BLaER1 (cell line): ENCODE data around the gene PEPD.

ENCODE experiments used
- H3K27ac ChIP-seq: shearing (Covaris generic); formaldehyde crosslinking; 2 replicates; pipeline ENCODE4 v1.8.1; 2022
- H3K27me3 ChIP-seq: shearing (Covaris generic); formaldehyde crosslinking; 2 replicates; pipeline ENCODE4 v1.8.1; 2022
- H3K36me3 ChIP-seq: shearing (Covaris generic); formaldehyde crosslinking; 2 replicates; pipeline ENCODE4 v1.8.1; 2022
- H3K4me1 ChIP-seq: shearing (Covaris generic); formaldehyde crosslinking; 2 replicates; pipeline ENCODE4 v1.8.1; 2022
- H3K4me2 ChIP-seq: shearing (Covaris generic); formaldehyde crosslinking; 2 replicates; pipeline ENCODE4 v1.8.1; 2022
- H3K4me3 ChIP-seq: shearing (Covaris generic); formaldehyde crosslinking; 2 replicates; pipeline ENCODE4 v1.8.1; 2022
- H3K9ac ChIP-seq: shearing (Covaris generic); formaldehyde crosslinking; 2 replicates; pipeline ENCODE4 v1.8.1; 2022
- H3K9me3 ChIP-seq: shearing (Covaris generic); formaldehyde crosslinking; 2 replicates; pipeline ENCODE4 v1.8.1; 2022
- H4K20me1 ChIP-seq: shearing (Covaris generic); formaldehyde crosslinking; 2 replicates; pipeline ENCODE4 v1.8.1; 2022
- Cebpa-rat ChIP-seq: shearing (Covaris generic); IDR thresholded peaks from 2 replicates; pipeline ENCODE4 v1.8.1; 2022

PEPD gene

DNA sequence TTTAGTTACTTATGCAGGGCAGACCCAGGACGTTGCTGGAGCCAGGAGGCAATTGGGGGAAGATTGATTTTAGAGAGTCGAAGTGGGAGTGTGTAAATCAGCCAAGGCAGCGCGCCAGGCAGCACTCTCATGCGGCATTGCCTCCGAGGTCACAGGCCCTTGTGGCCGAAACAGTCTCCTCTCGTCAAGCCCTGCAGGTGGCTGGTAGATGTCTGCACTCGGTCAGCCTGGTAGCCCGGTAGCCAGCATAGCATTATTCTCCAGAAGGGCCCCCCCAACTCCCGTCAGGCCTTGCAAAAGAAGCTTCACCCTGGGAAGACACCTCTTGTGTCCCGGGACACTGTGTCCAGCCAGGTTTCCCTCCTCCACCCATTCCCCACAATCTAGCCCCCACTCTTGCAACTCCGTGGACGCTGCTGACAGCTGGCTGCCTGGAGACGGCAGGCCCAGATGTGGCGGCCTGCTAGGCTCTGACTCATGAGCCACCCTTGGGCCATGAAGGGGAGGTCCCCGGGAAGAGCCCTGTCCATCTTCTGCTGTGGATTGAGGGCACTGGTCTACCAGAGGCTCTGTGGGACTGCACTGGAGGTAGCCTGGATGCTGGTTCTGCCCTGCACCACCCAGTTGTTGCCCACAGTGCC is 2.6 kb upstream of the PEPD start:
- no peaks in the 10 kb centered on the region for H3K36me3 ChIP-seq
- H3K4me1 ChIP-seq: peaks cover 22% of the 10 kb centered on the region
- peaks cover 3% of the 10 kb centered on the region; the same call in 1 of the 2 replicates for H4K20me1 ChIP-seq
- H3K9ac ChIP-seq: no peak overlapping the region
- no peaks in the 10 kb centered on the region for H3K9me3 ChIP-seq
- no peaks in the 10 kb centered on the region for H3K27me3 ChIP-seq
- H3K4me3 ChIP-seq: no peak overlapping the region
- no peak overlapping the region for H3K27ac ChIP-seq
- no peak for TF ChIP-seq Cebpa-rat
- H3K4me2 ChIP-seq: no peak overlapping the region

DNA sequence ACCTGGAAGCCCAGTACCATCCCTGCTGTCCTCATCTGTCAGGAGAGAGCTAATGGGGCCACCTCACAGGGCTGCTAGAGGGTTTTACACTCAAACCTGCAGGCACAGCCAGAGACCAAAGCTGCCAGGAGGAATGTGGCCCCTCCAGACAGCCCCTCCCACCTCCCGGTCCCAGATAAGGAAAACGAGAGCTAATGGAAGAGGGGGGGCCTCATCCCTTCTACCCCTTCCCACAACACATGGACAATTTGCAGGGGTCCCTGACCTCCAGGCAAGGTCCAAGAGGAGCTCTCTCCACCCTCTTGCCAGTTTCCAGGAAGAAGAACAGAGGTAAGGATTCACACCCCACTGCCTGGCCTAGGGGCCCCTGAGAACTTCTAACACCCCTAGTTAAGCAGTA is 1.6 kb upstream of the PEPD start:
- Histone ChIP-seq H3K4me3 (no peak overlapping the region), H3K9ac (no peak overlapping the region), H3K4me2 (no peak overlapping the region), H3K9me3 (no peaks in the 10 kb centered on the region), H3K27ac (no peak overlapping the region), H3K36me3 (no peaks in the 10 kb centered on the region), H4K20me1 (peaks cover 10% of the 10 kb centered on the region; the same call in 1 of the 2 replicates), H3K27me3 (no peaks in the 10 kb centered on the region), H3K4me1 (peaks cover 22% of the 10 kb centered on the region)
- TF ChIP-seq Cebpa-rat: no peak

DNA sequence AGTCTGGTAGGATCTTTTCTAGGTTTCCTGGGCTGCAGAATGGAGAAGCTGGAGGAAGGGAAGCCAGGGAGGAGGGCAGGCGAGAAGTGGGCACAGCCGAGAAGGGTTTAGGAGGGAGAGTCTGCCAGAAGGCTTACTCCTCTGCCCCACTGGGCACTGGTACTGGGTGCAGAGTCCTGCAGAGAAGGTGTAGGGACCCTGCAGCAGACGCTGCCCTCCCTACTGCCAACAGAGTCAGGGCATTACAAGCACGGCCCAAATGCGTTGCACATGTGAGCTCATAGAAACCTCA is 726 bp upstream of the PEPD start:
- peak overlapping the region; percentile 99 for H3K4me2 ChIP-seq
- H3K4me3 ChIP-seq: peak overlapping the region; percentile 97
- H3K9ac ChIP-seq: peak overlapping the region; percentile 57; the same call in 1 of the 2 replicates
- no peaks in the 10 kb centered on the region for H3K27me3 ChIP-seq
- TF ChIP-seq Cebpa-rat: no peak
- H3K36me3 ChIP-seq: no peaks in the 10 kb centered on the region
- H3K27ac ChIP-seq: no peak overlapping the region
- peaks cover 10% of the 10 kb centered on the region; the same call in 1 of the 2 replicates for H4K20me1 ChIP-seq
- no peaks in the 10 kb centered on the region for H3K9me3 ChIP-seq
- H3K4me1 ChIP-seq: peaks cover 22% of the 10 kb centered on the region

- Histone ChIP-seq H3K27ac (peak overlapping the region; percentile 79; the same call in 1 of the 2 replicates), H3K4me2 (peak overlapping the region; percentile 99), H3K4me1 (peaks cover 22% of the 10 kb centered on the region), H3K36me3 (no peaks in the 10 kb centered on the region), H3K9ac (peak overlapping the region; percentile 89), H3K27me3 (no peaks in the 10 kb centered on the region), H3K9me3 (no peaks in the 10 kb centered on the region), H4K20me1 (peaks cover 14% of the 10 kb centered on the region), H3K4me3 (peak overlapping the region; percentile 97)
- TF ChIP-seq Cebpa-rat: no peak
Observed at GRCh38 chr19:33520844-33521479, 629 bp downstream of the PEPD start.

DNA sequence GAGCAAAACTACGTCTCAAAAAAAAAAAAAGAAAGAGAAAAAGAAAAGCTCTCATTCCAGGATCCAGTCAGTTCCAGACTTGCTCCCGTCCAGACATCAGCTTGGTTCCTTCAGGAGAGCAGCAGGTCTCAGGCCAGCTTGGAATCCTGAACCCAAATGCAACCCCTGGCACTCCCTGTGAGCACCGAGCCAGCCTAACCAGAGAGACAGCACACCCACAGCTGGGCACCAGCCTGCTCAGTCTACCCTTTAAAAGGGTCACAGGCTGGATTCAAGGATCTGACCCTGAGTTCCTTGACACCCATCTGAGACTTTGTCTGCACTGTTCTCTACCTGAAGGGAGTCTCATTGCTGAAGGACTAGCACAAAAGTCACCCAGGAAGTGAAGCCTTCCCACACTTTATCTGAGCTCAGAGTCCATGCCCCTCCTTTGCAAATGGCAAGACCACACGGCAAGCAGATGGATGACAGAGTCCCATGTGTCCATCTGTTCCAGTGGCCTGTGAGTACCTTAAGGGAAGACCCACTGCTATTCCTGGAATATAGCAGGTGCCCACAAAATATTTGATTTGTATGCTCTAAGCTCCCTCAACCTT is 1.4 kb downstream of the PEPD start:
- Histone ChIP-seq H3K9ac (no peak overlapping the region), H3K27ac (no peak overlapping the region), H3K4me2 (peak overlapping the region; percentile 99), H4K20me1 (peaks cover 23% of the 10 kb centered on the region), H3K27me3 (no peaks in the 10 kb centered on the region), H3K4me1 (peaks cover 22% of the 10 kb centered on the region), H3K9me3 (no peaks in the 10 kb centered on the region), H3K36me3 (no peaks in the 10 kb centered on the region), H3K4me3 (no peak overlapping the region)
- TF ChIP-seq Cebpa-rat: no peak

GRCh38 chr19:33519416-33519815 is 2.2 kb downstream of the PEPD start:
- no peak for TF ChIP-seq Cebpa-rat
- Histone ChIP-seq H4K20me1 (peaks cover 30% of the 10 kb centered on the region), H3K9ac (no peak overlapping the region), H3K9me3 (no peaks in the 10 kb centered on the region), H3K36me3 (no peaks in the 10 kb centered on the region), H3K27ac (no peak overlapping the region), H3K27me3 (no peaks in the 10 kb centered on the region), H3K4me1 (peaks cover 22% of the 10 kb centered on the region), H3K4me3 (no peak overlapping the region), H3K4me2 (no peak overlapping the region)

- H3K36me3 ChIP-seq: no peaks in the 10 kb centered on the region
- no peak overlapping the region for H3K4me2 ChIP-seq
- no peak overlapping the region for H3K4me3 ChIP-seq
- peaks cover 22% of the 10 kb centered on the region for H3K4me1 ChIP-seq
- no peak overlapping the region for H3K9ac ChIP-seq
- peaks cover 39% of the 10 kb centered on the region for H4K20me1 ChIP-seq
- no peak overlapping the region for H3K27ac ChIP-seq
- no peak for TF ChIP-seq Cebpa-rat
- no peaks in the 10 kb centered on the region for H3K27me3 ChIP-seq
- H3K9me3 ChIP-seq: no peaks in the 10 kb centered on the region
Observed at GRCh38 chr19:33518541-33518940, 3.0 kb downstream of the PEPD start.

DNA sequence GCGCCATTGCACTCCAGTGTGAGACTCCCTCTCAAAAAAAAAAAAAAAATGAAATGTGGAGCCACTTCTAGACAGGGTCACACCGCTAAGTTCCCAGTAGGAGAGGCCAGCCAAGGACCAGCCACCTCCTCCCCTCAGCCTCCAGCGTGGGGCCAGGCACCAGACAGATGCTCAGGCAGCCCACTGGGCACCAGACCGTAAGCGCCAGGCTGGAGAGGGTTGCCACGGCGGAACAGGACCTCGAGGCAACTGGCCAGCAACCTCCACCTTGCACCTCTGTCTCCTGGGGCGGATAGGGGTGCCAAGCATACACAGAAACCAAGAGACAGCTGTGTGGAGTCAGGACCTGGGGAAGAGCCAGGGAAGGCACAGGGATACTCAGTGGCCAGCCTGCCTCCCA is 3.7 kb downstream of the PEPD start:
- H3K27ac ChIP-seq: no peak overlapping the region
- H3K36me3 ChIP-seq: no peaks in the 10 kb centered on the region
- H3K27me3 ChIP-seq: no peaks in the 10 kb centered on the region
- peaks cover 42% of the 10 kb centered on the region for H4K20me1 ChIP-seq
- H3K4me2 ChIP-seq: no peak overlapping the region
- no peak overlapping the region for H3K9ac ChIP-seq
- H3K4me3 ChIP-seq: no peak overlapping the region
- no peaks in the 10 kb centered on the region for H3K9me3 ChIP-seq
- peaks cover 22% of the 10 kb centered on the region for H3K4me1 ChIP-seq
- no peak for TF ChIP-seq Cebpa-rat

DNA sequence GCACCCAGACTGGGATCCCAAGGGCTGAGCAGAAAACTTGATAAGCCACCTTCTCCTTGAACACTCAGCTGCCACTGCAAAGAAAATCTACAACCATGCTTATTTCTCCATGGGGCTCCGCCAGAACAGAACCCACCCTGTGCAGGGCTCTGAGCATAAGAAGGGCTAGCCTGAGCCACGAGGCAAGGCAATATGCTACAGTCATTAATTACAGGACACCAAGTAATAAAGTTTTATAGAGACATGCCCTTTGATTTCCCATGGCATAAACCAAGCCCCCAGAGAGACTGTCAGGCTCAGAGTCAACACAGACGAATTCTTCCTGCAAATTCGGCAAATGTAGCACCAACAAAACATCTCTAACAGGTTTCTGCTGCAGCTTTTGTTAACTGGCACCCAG is 5.7 kb downstream of the PEPD start:
- Histone ChIP-seq H3K9me3 (no peaks in the 10 kb centered on the region), H3K4me2 (no peak overlapping the region), H3K4me1 (peaks cover 8% of the 10 kb centered on the region), H3K36me3 (peaks cover 6% of the 10 kb centered on the region; the same call in 1 of the 2 replicates), H3K27ac (no peak overlapping the region), H3K4me3 (no peak overlapping the region), H4K20me1 (peaks cover 50% of the 10 kb centered on the region), H3K27me3 (no peaks in the 10 kb centered on the region), H3K9ac (no peak overlapping the region)
- no peak for TF ChIP-seq Cebpa-rat

- Histone ChIP-seq H3K9ac (no peak overlapping the region), H3K4me2 (no peak overlapping the region), H3K4me3 (no peak overlapping the region), H3K36me3 (peaks cover 6% of the 10 kb centered on the region; the same call in 1 of the 2 replicates), H3K27ac (no peak overlapping the region), H3K27me3 (no peaks in the 10 kb centered on the region), H3K9me3 (no peaks in the 10 kb centered on the region), H3K4me1 (no peaks in the 10 kb centered on the region), H4K20me1 (peaks cover 50% of the 10 kb centered on the region)
- TF ChIP-seq Cebpa-rat: no peak
Observed at GRCh38 chr19:33514885-33515551, 6.6 kb downstream of the PEPD start.
